Ovary (tissue), 9 donors: Measurements from ENCODE around the gene LUM. TPM values are rescaled to one million over a fixed set of nuclear protein-coding genes. Genes with fewer than 3 reads are reported as not detected.

Experiments
- DNase-seq, 5 donors: peaks; one replicate each; pipeline ENCODE4 v3.0.0-alpha.2; 2019 to 2020
- H3K27ac ChIP-seq, 2 donors: fragments of 200-600 bp; one replicate each; pipeline versions ENCODE4 v1.5.1 to v1.8.0; 2019 to 2022
- H3K27me3 ChIP-seq: fragments of 200-600 bp; one replicate; pipeline ENCODE4 v1.8.0; 2022
- H3K36me3 ChIP-seq: fragments of 200-600 bp; sonication (generic); one replicate; pipeline ENCODE4 v1.5.1; 2019
- H3K4me1 ChIP-seq: one replicate; pipeline ENCODE4 v1.8.1; 2013; ENCODE audit warnings: mild to moderate bottlenecking, moderate library complexity; ENCODE audit not compliant: insufficient read depth
- H3K4me3 ChIP-seq: fragments of 200-600 bp; sonication (generic); one replicate; pipeline ENCODE4 v1.5.1; 2017
- H3K9me3 ChIP-seq, 2 donors: fragments of 200-600 bp in 1 of 2; sonication (generic) in 1 of 2; one replicate each; pipeline versions ENCODE4 v1.5.1 to v1.8.1; 2013 to 2019; ENCODE audit warnings: mild to moderate bottlenecking in 1 of 2, moderate library complexity in 1 of 2
- EP300 ChIP-seq: sonication (generic); formaldehyde crosslinking; IDR thresholded peaks from one replicate; pipeline ENCODE4 v1.6.1; 2017; ENCODE audit warnings: antibody characterized with exemption
- POLR2A ChIP-seq: fragments of 450-650 bp; IDR thresholded peaks from one replicate; pipeline ENCODE4 v1.6.1; 2017; ENCODE audit warnings: antibody characterized with exemption, mild to moderate bottlenecking, moderate library complexity
- WGBS, 3 donors: extraction: QIAGEN DNeasy Blood & Tissue Kit in 1 of 3; methylation state at CpG; one replicate each; pipeline versions ENCODE4 v1.1.5 to v1.1.7; 2013 to 2017; 5-methylcytosine and 5-hydroxymethylcytosine counted together
- intact Hi-C, 4 donors: fragments of 100-400 bp; cut with DNase I; formaldehyde crosslinking; loops; one replicate each; pipeline versions ENCODE4 v1.11.0 to v1.15.1; 2022 to 2023
- polyA plus RNA-seq, 2 donors: library from polyadenylated mRNA; stranded (reverse); fragments of 200-250 nt in 1 of 2; fragments of 350-450 nt in 1 of 2; fragmentation: Illumina TruSeq in 1 of 2; extraction: RNeasy Lipid Tissue Mini Kit (QIAGEN cat#74804) in 1 of 2; gene quantifications; one replicate each; pipeline ENCODE4 v1.2.3, GENCODE V29; 2013 to 2014
- total RNA-seq, 7 donors: library from RNA; depleted of rRNA in 2 of 7; stranded (reverse); fragments of >200 nt in 2 of 7; fragmentation: NEBNext Ultra II Directional in 3 of 7; extraction: Animal tissue kit (Norgen Biotek cat#: 25700) in 3 of 7; gene quantifications; one replicate each; pipeline versions ENCODE4 v1.1.0 to v1.2.4, GENCODE V29; 2016 to 2023
- TF ChIP-seq, protein P1 (sequence below), 3 donors: fragments of 450-650 bp in 2 of 3; fragments of 200-600 bp in 1 of 3; IDR thresholded peaks; one replicate each; pipeline versions ENCODE4 v1.5.1 to v1.8.0; 2016 to 2022; ENCODE audit warnings: antibody characterized with exemption in 3 of 3, mild to moderate bottlenecking in 1 of 3
- donor health status: DM: no; HTN: no; CAD: no; lungs with moderate emphysema.
- donor health status: DM: no; HTN: no; CAD: no.
- donor health status: Bipolar disorder and iron deficiency.
- donor health status: DM: yes; HTN: yes; CAD: no.
- donor health status: DM: no; HTN: no; CAD: no.
- donor health status: DM: yes; HTN: yes; CAD: no.

Gene LUM
- total and polyA plus RNA-seq, 9 donors: 122 to 663 (median 343) TPM

DNA sequence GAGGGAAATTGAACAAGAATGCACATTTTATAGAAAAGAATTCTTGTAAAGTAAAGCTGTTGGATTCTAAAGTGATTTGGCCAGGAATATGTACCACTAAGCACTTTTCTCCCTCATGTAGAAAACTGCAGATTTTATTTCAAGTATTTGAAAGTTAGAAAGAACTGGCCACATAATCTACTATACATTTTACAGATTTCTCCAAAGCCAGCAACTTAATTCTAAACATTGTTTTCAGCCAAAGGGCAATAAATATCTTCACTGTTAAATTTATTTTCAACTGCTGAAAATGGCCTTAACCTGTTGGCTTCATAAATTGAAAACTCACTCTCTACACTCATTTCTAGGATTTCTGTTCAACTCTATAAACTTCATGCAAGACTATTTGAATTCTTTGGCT, 37.9 kb downstream of the LUM start:
- H3K27ac ChIP-seq: peak overlapping the region in 1 of 2 donors; percentile 54
- DNase-seq: no peak

DNA sequence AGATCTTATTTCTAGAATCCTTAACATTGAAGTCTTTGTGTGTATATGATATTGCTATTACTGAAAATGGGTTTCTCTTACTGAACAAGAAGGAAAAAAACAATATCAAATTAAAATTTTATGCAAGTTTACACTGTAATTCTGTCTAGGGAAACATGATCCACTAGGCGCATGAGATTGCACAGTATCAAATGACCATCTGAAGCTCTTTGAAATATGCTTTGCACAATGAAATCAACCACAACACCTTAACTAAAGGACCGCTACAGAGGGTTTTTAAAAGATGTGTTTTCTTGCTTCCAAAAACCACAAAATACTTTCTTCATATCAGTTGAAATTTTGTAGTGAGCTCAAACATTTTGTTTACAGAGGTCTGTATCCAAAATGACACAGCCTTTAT, 38.4 kb downstream of the LUM start:
- intact Hi-C loops: no loop called here
- Histone ChIP-seq H3K36me3 (no peaks in the 10 kb centered on the region), H3K27ac (peak overlapping the region in 1 of 2 donors; percentile 54), H3K4me1 (peaks cover 2% of the 10 kb centered on the region), H3K9me3 (no peaks in the 10 kb centered on the region), H3K27me3 (no peaks in the 10 kb centered on the region), H3K4me3 (no peak overlapping the region)
- TF ChIP-seq EP300: no peak
- TF ChIP-seq POLR2A: no peak
- TF ChIP-seq, protein P1, sequence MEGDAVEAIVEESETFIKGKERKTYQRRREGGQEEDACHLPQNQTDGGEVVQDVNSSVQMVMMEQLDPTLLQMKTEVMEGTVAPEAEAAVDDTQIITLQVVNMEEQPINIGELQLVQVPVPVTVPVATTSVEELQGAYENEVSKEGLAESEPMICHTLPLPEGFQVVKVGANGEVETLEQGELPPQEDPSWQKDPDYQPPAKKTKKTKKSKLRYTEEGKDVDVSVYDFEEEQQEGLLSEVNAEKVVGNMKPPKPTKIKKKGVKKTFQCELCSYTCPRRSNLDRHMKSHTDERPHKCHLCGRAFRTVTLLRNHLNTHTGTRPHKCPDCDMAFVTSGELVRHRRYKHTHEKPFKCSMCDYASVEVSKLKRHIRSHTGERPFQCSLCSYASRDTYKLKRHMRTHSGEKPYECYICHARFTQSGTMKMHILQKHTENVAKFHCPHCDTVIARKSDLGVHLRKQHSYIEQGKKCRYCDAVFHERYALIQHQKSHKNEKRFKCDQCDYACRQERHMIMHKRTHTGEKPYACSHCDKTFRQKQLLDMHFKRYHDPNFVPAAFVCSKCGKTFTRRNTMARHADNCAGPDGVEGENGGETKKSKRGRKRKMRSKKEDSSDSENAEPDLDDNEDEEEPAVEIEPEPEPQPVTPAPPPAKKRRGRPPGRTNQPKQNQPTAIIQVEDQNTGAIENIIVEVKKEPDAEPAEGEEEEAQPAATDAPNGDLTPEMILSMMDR (IDR thresholded peaks at IDR 0.05): no peak
- DNase-seq: no peak
- WGBS, 3 donors: 35 to 46% (median 35%) methylated on average over 2 of the region's 2 CpGs

More for the DNA sequence above, 37.9 kb downstream of the LUM start:
- Histone ChIP-seq H3K36me3 (no peaks in the 10 kb centered on the region), H3K9me3 (no peaks in the 10 kb centered on the region), H3K27me3 (no peaks in the 10 kb centered on the region), H3K4me3 (no peak overlapping the region), H3K4me1 (peaks cover 2% of the 10 kb centered on the region)
- no peak for TF ChIP-seq POLR2A
- no peak for TF ChIP-seq EP300
- TF ChIP-seq, protein P1 (IDR thresholded peaks at IDR 0.05): no peak
- intact Hi-C loops: no loop called here

DNA sequence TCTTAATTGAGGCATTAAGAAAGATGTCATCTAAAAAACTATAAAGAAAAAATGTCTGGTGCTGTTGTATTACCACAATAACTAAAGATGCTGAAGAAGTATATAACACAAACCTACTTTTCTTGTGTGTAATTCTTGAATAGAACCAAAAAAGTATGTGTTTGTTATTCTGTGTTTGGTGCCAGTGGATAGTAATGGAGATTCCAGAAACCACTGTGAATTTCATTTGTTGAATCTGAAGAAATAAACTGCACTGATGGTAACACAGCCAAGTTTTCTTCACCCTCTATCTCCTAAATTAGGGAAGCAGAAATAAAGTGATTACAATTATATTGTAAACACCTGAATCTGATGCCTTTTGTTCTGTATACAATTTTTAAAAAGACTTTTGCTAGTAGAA, 40.4 kb downstream of the LUM start:
- H3K9me3 ChIP-seq: no peaks in the 10 kb centered on the region
- peaks cover 2% of the 10 kb centered on the region for H3K4me1 ChIP-seq
- H3K27me3 ChIP-seq: no peaks in the 10 kb centered on the region
- TF ChIP-seq EP300 (no peak), POLR2A (no peak)
- TF ChIP-seq, protein P1 (IDR thresholded peaks at IDR 0.05): no peak
- intact Hi-C loops: no loop called here
- no peak overlapping the region for H3K4me3 ChIP-seq
- no peak for DNase-seq
- H3K36me3 ChIP-seq: no peaks in the 10 kb centered on the region
- H3K27ac ChIP-seq: no peak overlapping the region

DNA sequence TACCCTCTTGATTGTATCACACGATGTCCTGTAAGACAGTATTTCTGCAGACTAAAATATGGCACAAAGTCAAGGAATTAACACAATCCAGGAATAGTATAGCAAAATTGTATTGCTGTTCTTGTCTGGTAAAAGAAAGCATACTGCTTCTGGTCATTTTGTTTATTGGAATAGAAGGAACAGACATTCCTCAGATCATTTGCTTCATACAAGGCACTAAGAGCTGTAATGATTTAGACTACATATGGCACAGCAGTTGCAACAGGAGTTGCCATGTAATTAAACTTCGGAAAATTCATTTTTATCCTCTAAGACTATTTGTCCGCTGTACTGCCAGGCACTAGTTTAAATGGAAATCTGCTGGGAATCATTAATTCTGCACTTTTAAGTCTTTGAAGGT, 45.9 kb downstream of the LUM start:
- 94 to 96% (median 95%) methylated on average over 3 of the region's 3 CpGs for WGBS, 3 donors
- intact Hi-C loops: no loop called here

More for the DNA sequence above, 45.9 kb downstream of the LUM start:
- TF ChIP-seq, protein P1 (IDR thresholded peaks at IDR 0.05): no peak
- no peak for TF ChIP-seq EP300
- no peak for TF ChIP-seq POLR2A
- no peaks in the 10 kb centered on the region for H3K9me3 ChIP-seq
- H3K4me1 ChIP-seq: no peaks in the 10 kb centered on the region
- no peaks in the 10 kb centered on the region for H3K27me3 ChIP-seq
- no peak for DNase-seq
- H3K4me3 ChIP-seq: no peak overlapping the region
- H3K27ac ChIP-seq: no peak overlapping the region
- no peaks in the 10 kb centered on the region for H3K36me3 ChIP-seq
